GM21717 (cell line): Measurements from ENCODE around the gene CMTM8.

ENCODE experiments used
- ATAC-seq: cut with Tn5 transposase; IDR thresholded peaks from one replicate; pipeline ENCODE4 v1.9.1; 2021; ENCODE audit warnings: mild to moderate bottlenecking, moderate library complexity; ENCODE audit not compliant: unreplicated experiment

The CMTM8 gene

GRCh38 chr3:32305361-32305876 is 66.9 kb downstream of the CMTM8 start:
- ATAC-seq: no peak

GRCh38 chr3:32306072-32306471 is 67.6 kb downstream of the CMTM8 start:
- no peak for ATAC-seq

DNA sequence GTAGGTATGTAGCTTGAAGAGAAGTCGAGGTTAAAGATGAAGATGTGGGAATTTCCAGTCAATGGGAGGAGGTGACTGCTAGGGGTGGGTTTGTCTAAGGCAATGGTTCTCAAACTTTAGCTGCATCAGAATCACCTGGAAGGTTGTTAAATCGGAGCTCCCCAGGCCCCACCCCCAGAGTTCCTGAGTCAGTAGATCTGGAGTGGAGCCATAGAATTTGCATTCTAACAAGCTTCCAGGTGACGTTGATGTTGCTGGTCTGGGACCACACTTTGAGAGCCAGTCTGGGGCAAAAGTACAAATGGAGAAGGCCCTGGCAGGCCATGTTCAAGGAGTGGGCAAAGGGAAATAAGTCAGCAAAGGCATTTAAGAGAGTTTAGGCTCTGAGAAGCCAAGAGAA is 69.1 kb downstream of the CMTM8 start:
- ATAC-seq: no peak

DNA sequence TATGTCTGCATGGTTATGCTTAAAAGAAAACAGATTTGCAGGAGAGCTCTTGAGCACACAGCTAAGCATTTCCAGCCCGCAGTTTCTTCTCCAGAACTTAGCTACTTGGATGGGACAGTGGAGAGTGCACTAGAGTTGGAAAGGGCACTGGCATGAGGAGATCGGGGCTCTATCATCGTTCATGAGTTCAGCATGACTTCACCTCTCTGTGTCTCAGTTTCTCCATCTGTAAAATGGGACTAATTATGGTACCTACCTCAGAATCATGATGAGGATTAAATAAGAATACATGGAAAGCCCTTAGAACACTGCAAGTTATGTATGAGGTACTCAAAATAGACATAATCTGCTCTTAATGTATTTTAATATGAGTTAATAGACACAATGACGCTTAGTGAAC is 69.9 kb downstream of the CMTM8 start:
- no peak for ATAC-seq

DNA sequence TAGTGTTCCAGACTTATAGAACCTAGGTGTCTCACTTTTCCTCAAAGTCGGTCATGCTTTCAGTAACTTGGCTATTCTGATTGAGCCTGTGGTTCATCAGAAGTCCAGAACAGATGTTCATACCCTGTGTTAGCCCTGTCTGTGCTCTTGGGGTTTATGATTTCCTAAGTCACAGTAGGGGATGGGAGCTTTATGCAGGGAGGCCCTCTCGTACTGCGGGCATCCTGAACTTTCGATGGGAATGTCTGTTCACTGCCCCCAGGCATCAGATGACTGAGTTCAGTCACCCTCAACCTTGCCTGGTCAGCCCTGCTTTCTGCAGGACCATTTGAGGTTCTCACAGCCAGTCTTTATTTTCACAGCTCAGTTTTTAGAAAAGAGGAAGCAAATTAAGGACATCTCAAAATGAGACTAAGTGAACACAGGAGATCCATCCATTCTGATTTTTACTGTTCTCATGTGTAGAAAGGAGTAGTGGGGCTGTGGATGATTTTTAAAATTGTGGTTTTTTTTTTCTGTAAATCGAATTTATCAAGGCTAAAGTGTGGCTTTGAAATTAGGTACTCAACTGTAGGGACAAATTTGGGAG is 71.3 kb downstream of the CMTM8 start:
- ATAC-seq: peak; percentile 61

- ATAC-seq: no peak
These were observed 71.9 kb downstream of the CMTM8 start for GRCh38 chr3:32310336-32310735.

GRCh38 chr3:32310918-32311839 is 72.7 kb downstream of the CMTM8 start:
- no peak for ATAC-seq

- ATAC-seq: no peak
These were observed 73.8 kb downstream of the CMTM8 start for GRCh38 chr3:32312251-32312650.

GRCh38 chr3:32313169-32313568 is 74.7 kb downstream of the CMTM8 start:
- no peak for ATAC-seq

GRCh38 chr3:32313723-32314473 is 75.4 kb downstream of the CMTM8 start:
- ATAC-seq: no peak

- ATAC-seq: no peak
These were observed 77.0 kb downstream of the CMTM8 start for GRCh38 chr3:32315441-32315840.

DNA sequence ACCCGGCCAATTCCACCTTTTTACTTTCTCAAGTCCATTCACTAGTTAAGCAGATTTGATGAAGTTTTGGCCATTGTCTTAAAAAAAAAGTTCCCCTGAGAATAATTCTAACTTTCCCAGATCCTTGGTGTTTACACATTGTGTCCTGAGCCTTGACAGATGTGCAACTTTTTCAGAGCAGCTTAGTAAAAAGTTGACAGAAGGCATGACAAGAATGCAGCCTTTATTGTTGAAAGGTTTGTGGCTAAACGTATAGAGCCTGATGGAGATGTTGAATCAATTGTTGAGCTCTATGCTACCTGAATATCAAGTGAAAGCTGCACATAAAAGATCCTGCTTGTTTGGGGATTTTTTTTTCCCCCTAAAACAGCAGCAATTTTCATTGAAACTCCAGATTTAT is 77.8 kb downstream of the CMTM8 start:
- ATAC-seq: no peak

DNA sequence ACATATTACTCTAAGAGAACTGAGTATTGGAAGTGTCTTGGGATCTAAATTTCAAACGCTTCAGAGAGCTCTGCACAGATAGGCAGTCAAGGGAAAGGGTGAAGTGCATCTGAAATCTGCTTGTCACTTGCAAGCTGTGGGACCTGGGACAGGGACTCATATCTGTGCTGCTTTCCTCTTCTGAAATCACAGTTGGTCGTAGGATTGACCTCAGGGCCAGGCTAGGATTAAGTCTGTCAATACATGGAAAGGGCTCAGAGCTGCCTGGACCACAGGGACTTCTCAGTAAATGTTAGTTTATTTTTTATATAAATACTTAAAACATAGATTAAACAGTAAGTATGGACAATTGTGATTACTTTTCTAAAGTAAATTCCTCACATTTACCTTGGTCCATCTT is 78.5 kb downstream of the CMTM8 start:
- ATAC-seq: no peak

DNA sequence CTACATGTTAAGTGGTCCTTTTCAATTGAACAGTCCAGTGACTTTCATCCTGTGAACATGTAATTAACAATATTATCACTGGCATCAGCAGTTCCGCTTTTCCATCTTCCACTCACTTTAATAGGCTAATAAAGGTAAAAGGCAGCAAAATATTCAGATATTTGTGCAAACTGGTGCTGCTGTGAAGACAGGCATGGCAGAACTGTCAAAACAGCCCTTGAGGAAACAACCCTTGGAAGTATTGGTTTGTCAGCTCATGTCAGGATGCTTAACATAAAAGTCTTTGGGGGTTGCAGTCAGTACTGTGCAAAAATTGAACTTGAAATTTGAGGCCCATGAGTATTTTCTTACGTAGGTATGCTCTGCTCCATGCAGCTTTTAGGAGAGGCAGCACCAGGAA is 81.1 kb downstream of the CMTM8 start:
- no peak for ATAC-seq

- no peak for ATAC-seq
These were observed 81.6 kb downstream of the CMTM8 start for GRCh38 chr3:32320080-32320479.

GRCh38 chr3:32321095-32321790 is 82.8 kb downstream of the CMTM8 start:
- ATAC-seq: no peak

- ATAC-seq: no peak
These were observed 83.8 kb downstream of the CMTM8 start for GRCh38 chr3:32322311-32322710.

GRCh38 chr3:32323604-32324003 is 85.1 kb downstream of the CMTM8 start:
- no peak for ATAC-seq

DNA sequence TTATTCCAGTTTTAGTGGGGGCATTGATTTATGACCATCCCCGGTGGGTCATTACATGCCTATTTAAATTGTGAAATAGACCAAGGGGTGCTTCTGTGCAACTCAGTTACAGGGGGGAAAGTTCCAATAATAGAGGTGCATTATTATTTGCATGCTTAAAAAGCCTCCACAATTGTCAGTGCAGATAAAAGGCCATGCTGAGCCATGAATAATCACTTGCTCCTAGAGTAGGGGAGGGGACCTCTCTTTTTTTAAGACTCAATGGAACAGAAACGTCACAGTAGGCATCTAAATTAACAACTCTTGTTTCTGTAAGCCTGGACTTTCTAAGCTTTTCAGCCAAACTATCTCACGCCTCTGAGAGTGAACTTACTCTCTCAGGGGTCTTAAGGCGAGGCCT is 86.7 kb downstream of the CMTM8 start:
- ATAC-seq: no peak

DNA sequence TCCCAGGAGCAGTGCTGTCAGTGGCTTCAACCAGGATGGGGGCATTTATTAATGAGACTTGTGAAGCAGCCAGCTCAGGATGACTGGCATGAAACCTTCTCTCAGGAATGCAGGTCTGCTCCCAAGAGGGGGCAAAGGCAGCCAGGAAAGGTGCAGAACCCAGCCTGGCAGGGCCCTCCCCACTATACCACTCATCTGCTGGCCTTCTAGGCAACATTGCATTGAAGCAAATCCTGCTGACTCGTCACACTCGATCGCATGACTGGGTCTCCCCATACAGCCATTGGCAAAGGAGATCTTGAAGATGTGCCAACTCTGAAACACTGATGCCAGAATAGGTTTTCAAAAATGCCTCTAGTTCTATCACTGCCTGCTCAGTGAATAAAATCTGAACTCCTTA is 87.4 kb downstream of the CMTM8 start:
- no peak for ATAC-seq

GRCh38 chr3:32326795-32327194 is 88.3 kb downstream of the CMTM8 start:
- no peak for ATAC-seq
